ENCODE measurements around the gene NOL4.
"Not testable (repeated sequence)": the region's sequence is repeated elsewhere in the genome, so short reads cannot be mapped to it uniquely, and the experiment has no call there.

Gene NOL4

GRCh38 chr18:34224423-34225217, at the start of gene NOL4:
NOL4 (minus strand) TSS chr18:34224913; CDS start chr18:34223253, 1,660 bp downstream.
- DNase-seq, result peak; percentile 17

GRCh38 chr18:34266029-34266428, 41.3 kb upstream of the NOL4 start:
- not testable (repeated sequence) for DNase-seq

GRCh38 chr18:34261865-34262780, 37.4 kb upstream of the NOL4 start:
- no peak for DNase-seq

GRCh38 chr18:34258176-34258575, 33.5 kb upstream of the NOL4 start:
- no peak for DNase-seq

GRCh38 chr18:34251919-34252318, 27.2 kb upstream of the NOL4 start:
- no peak for DNase-seq

GRCh38 chr18:34248727-34249126, 24.0 kb upstream of the NOL4 start:
- DNase-seq, result no peak

- no peak for DNase-seq
These were observed 18.0 kb upstream of the NOL4 start for GRCh38 chr18:34242739-34243138.

- not testable (repeated sequence) for DNase-seq
These were observed 9.2 kb upstream of the NOL4 start for GRCh38 chr18:34233781-34234388.

GRCh38 chr18:34225218-34225553, 473 bp upstream of the NOL4 start:
- no peak for DNase-seq

GRCh38 chr18:34223893-34224422, 755 bp downstream of the NOL4 start:
- DNase-seq, result no peak

GRCh38 chr18:34223164-34223892, 1.4 kb downstream of the NOL4 start:
- DNase-seq, result no peak

GRCh38 chr18:34222307-34223163, 2.2 kb downstream of the NOL4 start:
- DNase-seq, result no peak

- DNase-seq, result no peak
These were observed 2.8 kb downstream of the NOL4 start for GRCh38 chr18:34221971-34222306.

GRCh38 chr18:34220081-34220815, 4.5 kb downstream of the NOL4 start:
- DNase-seq, result no peak

GRCh38 chr18:34219651-34220050, 5.1 kb downstream of the NOL4 start:
- no peak for DNase-seq

- no peak for DNase-seq
These were observed 12.2 kb downstream of the NOL4 start for GRCh38 chr18:34212511-34212910.

GRCh38 chr18:34207344-34207851, 17.3 kb downstream of the NOL4 start:
- no peak for DNase-seq

GRCh38 chr18:34203866-34204265, 20.8 kb downstream of the NOL4 start:
- DNase-seq, result no peak

GRCh38 chr18:34196256-34196655, 28.5 kb downstream of the NOL4 start:
- no peak for DNase-seq

GRCh38 chr18:34194239-34194638, 30.5 kb downstream of the NOL4 start:
- DNase-seq, result no peak

All from DMS 273 treated with DMSO at 0.1 percent for 48 hours (cell line).